ENCODE measurements around the gene RSBN1L.
A peak's percentile ranks its signal among the peaks of the same experiment; 100 is the strongest.

Gene RSBN1L

GRCh38 chr7:77729574-77730348, 33.5 kb downstream of the RSBN1L start:
- TF ChIP-seq, protein P1, sequence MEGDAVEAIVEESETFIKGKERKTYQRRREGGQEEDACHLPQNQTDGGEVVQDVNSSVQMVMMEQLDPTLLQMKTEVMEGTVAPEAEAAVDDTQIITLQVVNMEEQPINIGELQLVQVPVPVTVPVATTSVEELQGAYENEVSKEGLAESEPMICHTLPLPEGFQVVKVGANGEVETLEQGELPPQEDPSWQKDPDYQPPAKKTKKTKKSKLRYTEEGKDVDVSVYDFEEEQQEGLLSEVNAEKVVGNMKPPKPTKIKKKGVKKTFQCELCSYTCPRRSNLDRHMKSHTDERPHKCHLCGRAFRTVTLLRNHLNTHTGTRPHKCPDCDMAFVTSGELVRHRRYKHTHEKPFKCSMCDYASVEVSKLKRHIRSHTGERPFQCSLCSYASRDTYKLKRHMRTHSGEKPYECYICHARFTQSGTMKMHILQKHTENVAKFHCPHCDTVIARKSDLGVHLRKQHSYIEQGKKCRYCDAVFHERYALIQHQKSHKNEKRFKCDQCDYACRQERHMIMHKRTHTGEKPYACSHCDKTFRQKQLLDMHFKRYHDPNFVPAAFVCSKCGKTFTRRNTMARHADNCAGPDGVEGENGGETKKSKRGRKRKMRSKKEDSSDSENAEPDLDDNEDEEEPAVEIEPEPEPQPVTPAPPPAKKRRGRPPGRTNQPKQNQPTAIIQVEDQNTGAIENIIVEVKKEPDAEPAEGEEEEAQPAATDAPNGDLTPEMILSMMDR (IDR thresholded peaks at IDR 0.05; ENCODE audit: low read depth, low read length) = no peak
- no peak overlapping the region for H3K4me3 ChIP-seq (replicated peaks in 1 of 2; ENCODE audit: low read depth in 2 of 2, low read length in 2 of 2)
- peak in 1 of 2 donors; percentile 34 for DNase-seq (ENCODE audit: low read depth in 2 of 2)

DNA sequence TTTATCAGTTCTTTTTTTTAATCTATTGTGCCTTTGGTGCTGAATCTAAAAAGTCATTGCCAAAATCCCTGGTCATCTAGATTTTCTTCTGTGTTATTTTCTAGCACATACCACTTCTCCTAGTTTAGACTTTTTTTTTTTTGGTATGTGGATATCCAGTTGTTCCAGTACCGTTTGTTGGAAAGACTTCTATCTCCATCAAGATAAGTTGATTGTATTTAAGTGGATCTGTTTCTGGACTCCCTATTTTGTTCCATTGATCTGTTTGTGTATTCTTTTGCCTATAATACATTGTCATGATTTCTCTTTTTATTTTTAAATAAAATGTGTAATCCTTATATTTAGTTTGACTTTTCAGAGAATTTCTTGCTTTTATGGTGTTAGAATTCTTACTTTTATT, 35.5 kb downstream of the RSBN1L start:
- TF ChIP-seq, protein P1 (IDR thresholded peaks at IDR 0.05; ENCODE audit: low read depth, low read length) = no peak
- no peak for DNase-seq (ENCODE audit: low read depth in 2 of 2)
- H3K4me3 ChIP-seq (replicated peaks in 1 of 2; ENCODE audit: low read depth in 2 of 2, low read length in 2 of 2) = no peak overlapping the region

- DNase-seq (ENCODE audit: low read depth in 2 of 2) = peak in 1 of 2 donors; percentile 26
- H3K4me3 ChIP-seq (replicated peaks in 1 of 2; ENCODE audit: low read depth in 2 of 2, low read length in 2 of 2) = no peak overlapping the region
- TF ChIP-seq, protein P1 (IDR thresholded peaks at IDR 0.05; ENCODE audit: low read depth, low read length) = no peak
Observed at GRCh38 chr7:77734659-77735421, 38.6 kb downstream of the RSBN1L start.

DNA sequence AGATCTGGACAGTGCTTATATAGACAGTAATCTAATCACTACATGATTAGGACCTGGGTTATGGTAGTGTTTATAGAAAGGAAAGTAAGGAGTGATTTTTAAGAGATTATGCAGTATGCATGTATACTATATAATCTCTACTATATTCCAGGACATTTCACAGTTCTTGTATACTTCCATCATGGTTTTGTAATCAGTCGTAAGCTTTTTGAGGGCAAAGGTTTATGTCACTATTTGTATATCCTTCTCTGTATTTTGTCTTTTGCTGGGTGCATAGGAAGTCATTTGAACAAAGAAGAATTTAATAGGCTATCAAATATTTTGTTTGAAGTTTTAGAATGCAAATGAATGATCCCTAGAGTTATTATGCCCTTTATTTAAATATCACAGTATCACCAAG, 39.2 kb downstream of the RSBN1L start:
- TF ChIP-seq, protein P1 (IDR thresholded peaks at IDR 0.05; ENCODE audit: low read depth, low read length) = no peak
- no peak overlapping the region for H3K4me3 ChIP-seq (replicated peaks in 1 of 2; ENCODE audit: low read depth in 2 of 2, low read length in 2 of 2)
- no peak for DNase-seq (ENCODE audit: low read depth in 2 of 2)

- no peak for DNase-seq (ENCODE audit: low read depth in 2 of 2)
- H3K4me3 ChIP-seq (replicated peaks in 1 of 2; ENCODE audit: low read depth in 2 of 2, low read length in 2 of 2) = no peak overlapping the region
- TF ChIP-seq, protein P1 (IDR thresholded peaks at IDR 0.05; ENCODE audit: low read depth, low read length) = no peak
Observed at GRCh38 chr7:77736991-77737390, 40.7 kb downstream of the RSBN1L start.

DNA sequence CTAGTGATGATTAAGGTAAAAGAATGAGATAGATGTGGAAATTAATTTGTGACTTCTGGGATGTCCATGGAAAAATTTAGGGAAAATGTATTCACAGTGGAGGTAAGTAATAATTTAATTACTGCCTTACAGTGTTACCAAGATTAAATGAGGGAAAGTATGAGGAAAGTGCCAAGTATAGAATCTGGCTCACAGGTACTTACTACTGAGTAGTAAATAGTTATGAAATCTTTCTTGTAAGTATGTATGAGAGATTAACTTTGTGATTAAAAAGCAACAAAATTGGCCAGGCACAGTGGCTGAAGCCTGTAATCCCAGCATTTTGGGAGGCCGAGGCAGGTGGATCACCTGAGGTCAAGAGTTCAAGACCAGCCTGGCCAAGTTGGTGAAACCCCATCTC, 42.1 kb downstream of the RSBN1L start:
- DNase-seq (ENCODE audit: low read depth in 2 of 2) = no peak
- TF ChIP-seq, protein P1 (IDR thresholded peaks at IDR 0.05; ENCODE audit: low read depth, low read length) = no peak
- H3K4me3 ChIP-seq (replicated peaks in 1 of 2; ENCODE audit: low read depth in 2 of 2, low read length in 2 of 2) = no peak overlapping the region

Data from cardiac fibroblast (primary cell).